K562 (cell line): ENCODE data around the gene FBLIM1. TPM values are rescaled to one million over a fixed set of nuclear protein-coding genes. Genes with fewer than 3 reads are reported as not detected.
A peak's percentile ranks its signal among the peaks of the same experiment; 100 is the strongest.

ENCODE experiments used
- ATAC-seq: fragments of 200-7000 bp; cut with Tn5 transposase; 3 replicates; pipeline ENCODE4 v1.9.1; 2020; ENCODE audit warnings: moderate library complexity
- BruUV-seq: library from RNA; stranded (reverse); fragments of 400-500 nt; replicated peaks from 2 replicates; lab custom pipeline; 2021; lab: Mats Ljungman, UMichigan
- CTCF ChIA-PET: fragments of 300-600 bp; formaldehyde crosslinking; extraction: SDS; loops from one replicate; lab custom pipeline; 2021; ENCODE audit warnings: low intra/inter-chr PET ratio; lab: Yijun Ruan, JAX
- POLR2A ChIA-PET: fragments of 300-600, 350-650 bp; sonication (Branson Sonifier 250); formaldehyde crosslinking; extraction: SDS; loops from one replicate; lab custom pipeline; 2021; ENCODE audit warnings: antibody characterized with exemption, inconsistent platforms; lab: Yijun Ruan, JAX
- DNase-seq, 4 experiments: peaks; one replicate each; pipeline versions ENCODE4 v3.0.0 to v3.0.0-alpha.2; 2011 to 2018; ENCODE audit warnings: low spot score in 3 of 4, mixed read lengths in 3 of 4; ENCODE audit errors: extremely low read depth in 1 of 4
- FAIRE-seq: peaks from 2 replicates; lab custom pipeline; 2011; peaks lifted over from hg19 to GRCh38; lab: Jason Lieb, UNC
- H2AFZ ChIP-seq: 2 replicates; pipeline ENCODE4 v1.6.0; 2011; ENCODE audit warnings: low read depth, low read length, control low read depth, inconsistent platforms
- H3K27ac ChIP-seq: fragments of 200-600 bp; 3 replicates; pipeline ENCODE4 v1.8.0; 2011; ENCODE audit warnings: low read depth, mild to moderate bottlenecking, control low read depth, inconsistent platforms, low read length, moderate library complexity, mixed read lengths; ENCODE audit errors: extremely low read depth
- H3K27me3 ChIP-seq, 2 experiments: fragments of 300-600 bp in 1 of 2; 2 replicates in 1 of 2; 3 replicates in 1 of 2; pipeline versions ENCODE4 v1.6.0 to v1.8.0; 2011; ENCODE audit warnings: inconsistent platforms in 2 of 2, low read length in 2 of 2, mild to moderate bottlenecking in 1 of 2, mixed read lengths in 1 of 2, moderate library complexity in 1 of 2; ENCODE audit not compliant: control insufficient read depth in 2 of 2, insufficient read depth in 2 of 2
- H3K36me3 ChIP-seq: fragments of 300-600 bp; 3 replicates; pipeline ENCODE4 v1.8.0; 2011; ENCODE audit warnings: mild to moderate bottlenecking, low read length, inconsistent platforms; ENCODE audit not compliant: control insufficient read depth, insufficient read depth
- H3K4me1 ChIP-seq, 2 experiments: fragments of 200-600 bp in 1 of 2; replicated peaks in 1 of 2; 2 replicates in 1 of 2; 3 replicates in 1 of 2; pipeline versions ENCODE4 v1.5.1 to v1.8.0; 2011; ENCODE audit warnings: inconsistent platforms in 2 of 2, low read length in 2 of 2, mild to moderate bottlenecking in 1 of 2, mixed read lengths in 1 of 2, moderate library complexity in 1 of 2; ENCODE audit not compliant: control insufficient read depth in 2 of 2, insufficient read depth in 2 of 2
- H3K4me2 ChIP-seq: 2 replicates; pipeline ENCODE4 v1.6.1; 2011; ENCODE audit warnings: low read length, control low read depth, inconsistent platforms, mixed read lengths; ENCODE audit not compliant: insufficient read depth
- H3K4me3 ChIP-seq: fragments of 200-600 bp; sonication (generic), shearing (Covaris generic); 2 replicates; pipeline ENCODE4 v1.5.1; 2016; ENCODE audit warnings: control low read depth, inconsistent platforms
- H3K79me2 ChIP-seq: fragments of 200-600 bp; 3 replicates; pipeline ENCODE4 v1.8.0; 2011; ENCODE audit warnings: low read length, inconsistent platforms; ENCODE audit not compliant: control insufficient read depth, insufficient read depth
- H3K9ac ChIP-seq, 2 experiments: 2 replicates each; pipeline versions ENCODE4 v1.6.0 to v1.6.1; 2011; ENCODE audit warnings: low read depth in 2 of 2, low read length in 2 of 2, control low read depth in 1 of 2, inconsistent platforms in 1 of 2, mild to moderate bottlenecking in 1 of 2, mixed read lengths in 1 of 2; ENCODE audit not compliant: insufficient read depth in 1 of 2
- H3K9me1 ChIP-seq: one replicate; pipeline ENCODE4 v1.6.0; 2011; ENCODE audit warnings: inconsistent platforms, mild to moderate bottlenecking, low read length, moderate library complexity; ENCODE audit not compliant: control insufficient read depth, insufficient read depth
- H3K9me3 ChIP-seq: replicated peaks from 2 replicates; pipeline ENCODE4 v1.5.1; 2011; ENCODE audit warnings: low read depth, low read length, inconsistent platforms; ENCODE audit not compliant: control insufficient read depth, insufficient read depth
- H4K20me1 ChIP-seq: replicated peaks from 2 replicates; pipeline ENCODE4 v1.6.1; 2011; ENCODE audit warnings: low read length, inconsistent platforms, mixed read lengths; ENCODE audit not compliant: control insufficient read depth, insufficient read depth
- CREM ChIP-seq: IDR thresholded peaks from 2 replicates; pipeline ENCODE4 v1.6.1; 2014; ENCODE audit warnings: antibody characterized with exemption, low read depth
- GTF2A2 ChIP-seq: IDR thresholded peaks from 2 replicates; pipeline ENCODE4 v1.6.1; 2016; ENCODE audit warnings: mild to moderate bottlenecking, missing genetic modification characterization, missing compliant biosample characterization
- MAFG ChIP-seq: fragments of 450-650 bp; conservative IDR thresholded peaks from 2 replicates; pipeline ENCODE4 v1.6.1; 2016; ENCODE audit warnings: missing genetic modification characterization, missing compliant biosample characterization
- MTA3 ChIP-seq: fragments of 450-650 bp; formaldehyde crosslinking; IDR thresholded peaks from 2 replicates; pipeline ENCODE4 v1.6.1; 2017; ENCODE audit warnings: mild to moderate bottlenecking, borderline replicate concordance
- NRF1 ChIP-seq, 2 experiments: fragments of 450-650 bp; IDR thresholded peaks in 1 of 2; conservative IDR thresholded peaks in 1 of 2; 2 replicates each; pipeline ENCODE4 v1.6.1; 2014; ENCODE audit warnings: mild to moderate bottlenecking in 2 of 2
- PML ChIP-seq: IDR thresholded peaks from 2 replicates; pipeline ENCODE4 v1.6.1; 2012; ENCODE audit warnings: low read length, inconsistent platforms
- POU5F1 ChIP-seq: fragments of 150-350 bp; IDR thresholded peaks from 2 replicates; pipeline ENCODE4 v1.6.1; 2014; ENCODE audit warnings: borderline replicate concordance, low read length, low read depth, mild to moderate bottlenecking; ENCODE audit not compliant: partially characterized antibody
- RB1 ChIP-seq: fragments of 450-650 bp; IDR thresholded peaks from 2 replicates; pipeline ENCODE4 v1.6.1; 2017; ENCODE audit warnings: low read depth, mild to moderate bottlenecking
- RUNX1 ChIP-seq: sonication (generic); IDR thresholded peaks from 2 replicates; pipeline ENCODE4 v1.6.1; 2016; ENCODE audit warnings: antibody characterized with exemption, low read depth
- TRIM24 ChIP-seq, 2 experiments: fragments of 450-650 bp; IDR thresholded peaks; 2 replicates each; pipeline ENCODE4 v1.6.1; 2016
- ZEB2 ChIP-seq: fragments of 450-650 bp; IDR thresholded peaks from 2 replicates; pipeline ENCODE4 v1.6.1; 2016
- ZNF146 ChIP-seq: IDR thresholded peaks from one replicate; pipeline ENCODE4 v1.6.1; 2018; ENCODE audit warnings: missing compliant biosample characterization; ENCODE audit not compliant: unreplicated experiment
- ZNF263 ChIP-seq: sonication (generic); formaldehyde crosslinking; IDR thresholded peaks from 2 replicates; pipeline ENCODE4 v1.8.0; 2022; ENCODE audit warnings: mild to moderate bottlenecking, missing genetic modification reagents, borderline replicate concordance
- ZNF696 ChIP-seq: fragments of 250-450 bp; sonication (Bioruptor Pico); conservative IDR thresholded peaks from 2 replicates; pipeline ENCODE4 v1.4.0; 2020; ENCODE audit warnings: mild to moderate bottlenecking, moderate library complexity
- ZSCAN32 ChIP-seq: fragments of 450-650 bp; formaldehyde crosslinking; IDR thresholded peaks from 2 replicates; pipeline ENCODE4 v1.4.0; 2020; ENCODE audit warnings: mild to moderate bottlenecking, moderate library complexity
- WGBS: fragments of 100-300 bp; shearing (Covaris generic); methylation state at CpG from one replicate; pipeline ENCODE4 v1.1.6; 2016; ENCODE audit warnings: low coverage, mixed read lengths; ENCODE audit not compliant: insufficient coverage; ENCODE audit errors: missing lambda C conversion rate; 5-methylcytosine and 5-hydroxymethylcytosine counted together
- in situ Hi-C: fragments of 300-500 bp; cut with MboI; formaldehyde crosslinking; loops from 4 replicates; pipeline ENCODE4 v1.15.0; 2018; ENCODE audit warnings: inconsistent platforms, mixed read lengths
- intact Hi-C: fragments of 100-400 bp; cut with micrococcal nuclease; formaldehyde crosslinking; loops from 2 replicates; pipeline ENCODE4 v1.14.2; 2022
- polyA plus RNA-seq, 8 experiments: library from polyadenylated mRNA; depleted of rRNA in 4 of 8; stranded (reverse) in 5 of 8; unstranded in 3 of 8; fragments of >200 nt; fragmentation: Nextera tagmentation in 2 of 8; fragmentation: Illumina TruSeq in 1 of 8; extraction: Ambion mirVana in 2 of 8; extraction: Trizol in 1 of 8; gene quantifications; 2 replicates each; pipeline versions ENCODE4 v1.2.1 to v1.2.3, GENCODE V29; 2011 to 2014; ENCODE audit warnings: inconsistent platforms in 1 of 8, missing spikeins in 1 of 8
- total RNA-seq, 7 experiments: library from RNA; depleted of rRNA in 6 of 7; stranded (reverse); fragments of >200 nt in 6 of 7; fragmentation: Illumina TruSeq in 2 of 7; extraction: Trizol in 2 of 7; gene quantifications; 2 replicates each; pipeline versions ENCODE4 v1.2.1 to v1.2.3, GENCODE V29; 2011 to 2021; ENCODE audit warnings: low replicate concordance in 1 of 7
- TF ChIP-seq, protein P1 (sequence below): sonication (generic); formaldehyde crosslinking; IDR thresholded peaks from 2 replicates; pipeline ENCODE4 v1.8.0; 2022; ENCODE audit warnings: missing genetic modification reagents, mild to moderate bottlenecking, moderate library complexity, borderline replicate concordance
- TF ChIP-seq, protein P2 (sequence below): IDR thresholded peaks from 2 replicates; pipeline ENCODE4 v1.6.1; 2011; ENCODE audit warnings: borderline replicate concordance, low read depth, mild to moderate bottlenecking, moderate library complexity, low read length; ENCODE audit not compliant: insufficient read depth, poor library complexity, severe bottlenecking
- TF ChIP-seq, protein P3 (sequence below): sonication (generic); formaldehyde crosslinking; IDR thresholded peaks from 2 replicates; pipeline ENCODE4 v1.9.0; 2022; ENCODE audit warnings: mild to moderate bottlenecking, missing genetic modification reagents

FBLIM1 gene
- total and polyA plus RNA-seq, 9 of the 15 experiments (the other 6 are each of a cell fraction or from before 2014, with no cell fraction given): 0.14 to 0.24 TPM; not detected in 7

DNA sequence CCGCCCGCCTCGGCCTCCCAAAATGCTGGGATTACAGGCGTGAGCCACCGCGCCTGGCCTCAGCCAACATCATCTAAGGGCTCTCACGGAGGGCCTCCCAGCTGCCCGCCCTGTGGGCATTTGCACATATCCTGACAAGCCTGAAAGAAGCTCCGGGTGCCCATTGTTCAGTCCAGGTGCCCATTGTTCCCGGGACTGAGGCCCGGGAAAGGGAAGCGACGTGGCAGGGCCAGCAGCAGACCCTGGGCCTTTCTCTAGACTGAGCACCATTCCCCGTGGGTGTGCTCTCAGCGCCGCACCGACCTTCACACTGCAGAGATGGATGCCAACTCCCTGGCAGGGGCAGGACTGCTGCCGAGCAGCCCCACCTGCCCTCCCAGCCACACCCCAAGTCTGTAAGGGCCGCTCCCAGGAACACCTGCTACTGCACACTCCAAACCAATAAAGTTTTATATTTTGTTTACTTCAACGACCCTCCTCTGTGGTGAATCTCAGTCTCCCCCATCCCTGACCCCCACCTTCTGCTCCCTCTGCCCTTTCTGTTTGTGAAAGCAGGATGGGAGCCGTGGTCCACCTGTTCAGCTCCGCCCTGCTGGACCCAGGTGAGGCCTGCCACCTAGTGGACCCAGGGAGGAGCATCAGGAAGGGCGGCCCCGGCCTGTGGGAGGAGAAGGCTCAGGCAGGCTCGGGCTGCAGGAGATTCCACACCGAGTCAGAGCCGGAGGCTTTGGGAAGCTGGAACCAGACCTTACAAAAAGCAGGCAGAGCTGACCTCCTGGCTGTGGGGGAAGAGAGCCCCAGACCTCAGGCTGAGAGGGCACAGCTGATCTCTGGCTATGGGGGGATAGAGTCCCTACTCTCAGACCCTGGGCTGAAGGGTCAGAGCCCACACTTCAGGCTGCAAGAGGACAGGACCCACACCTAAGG lies 17.4 kb upstream of the FBLIM1 start:
- 32% methylated on average over 23 of the region's 27 CpGs for WGBS
- Histone ChIP-seq H3K79me2 (no peaks in the 10 kb centered on the region), H3K9me1 (no peaks in the 10 kb centered on the region), H3K4me3 (no peak overlapping the region), H2AFZ (peak overlapping the region; percentile 85), H3K27me3 (no peaks in the 10 kb centered on the region), H3K4me1 (peaks cover 3 to 56% of the 10 kb centered on the region in 2 experiments; a peak in 4 of 5 replicates), H3K4me2 (peak overlapping the region; percentile 35; the same call in 1 of the 2 replicates), H3K27ac (no peak overlapping the region), H3K9me3 (no peaks in the 10 kb centered on the region), H3K9ac (peak overlapping the region in 1 of 2 experiments; percentile 80; a peak in 2 of 4 replicates), H3K36me3 (no peaks in the 10 kb centered on the region), H4K20me1 (no peaks in the 10 kb centered on the region; the same call in none of the 2 replicates)
- intact Hi-C loops (loop anchor here (1.0 kb wide), 2 partner anchors 146 to 418 kb away; no protein-coding TSS in a partner anchor), in situ Hi-C loops (no loop called here)
- CTCF ChIA-PET: interaction anchor here (0.6 to 1.7 kb wide), 2 partner anchors 146 to 211 kb away, joined by 3 to 15 read pairs; no protein-coding TSS in a partner anchor
- peak; percentile 91 for FAIRE-seq
- ATAC-seq: peak; percentile 97
- POLR2A ChIA-PET: interaction anchor here (0.6 to 1.0 kb wide), 4 partner anchors 18 to 660 kb away, joined by 3 to 4 read pairs (median 3); no protein-coding TSS in a partner anchor
- BruUV-seq: no TSS peak
- peak; percentile 88 to 94 (median 91) for DNase-seq
- peak; percentile 14 to 32; a peak in 1 of 4 replicates for TF ChIP-seq NRF1 (conservative IDR thresholded peaks at IDR 0.05 in 1 of 2, IDR thresholded peaks at IDR 0.05 in 1 of 2)
- no peak for TF ChIP-seq ZSCAN32
- TF ChIP-seq ZEB2: peak; percentile 64; the same call in 1 of the 2 replicates
- no peak for TF ChIP-seq MAFG (tag)
- TF ChIP-seq TRIM24 (IDR thresholded peaks at IDR 0.05): no peak
- no peak for TF ChIP-seq GTF2A2 (tag)
- no peak for TF ChIP-seq POU5F1
- 0 out of 2 replicates have a peak, but pooled peaks have one; percentile 40 for TF ChIP-seq CREM
- TF ChIP-seq, protein P1, sequence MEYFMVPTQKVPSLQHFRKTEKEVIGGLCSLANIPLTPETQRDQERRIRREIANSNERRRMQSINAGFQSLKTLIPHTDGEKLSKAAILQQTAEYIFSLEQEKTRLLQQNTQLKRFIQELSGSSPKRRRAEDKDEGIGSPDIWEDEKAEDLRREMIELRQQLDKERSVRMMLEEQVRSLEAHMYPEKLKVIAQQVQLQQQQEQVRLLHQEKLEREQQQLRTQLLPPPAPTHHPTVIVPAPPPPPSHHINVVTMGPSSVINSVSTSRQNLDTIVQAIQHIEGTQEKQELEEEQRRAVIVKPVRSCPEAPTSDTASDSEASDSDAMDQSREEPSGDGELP (CRISPR knock-in tag): peak; percentile 86
- no peak for TF ChIP-seq ZNF696 (CRISPR knock-in tag)
- no peak for TF ChIP-seq RUNX1
- TF ChIP-seq, protein P2, sequence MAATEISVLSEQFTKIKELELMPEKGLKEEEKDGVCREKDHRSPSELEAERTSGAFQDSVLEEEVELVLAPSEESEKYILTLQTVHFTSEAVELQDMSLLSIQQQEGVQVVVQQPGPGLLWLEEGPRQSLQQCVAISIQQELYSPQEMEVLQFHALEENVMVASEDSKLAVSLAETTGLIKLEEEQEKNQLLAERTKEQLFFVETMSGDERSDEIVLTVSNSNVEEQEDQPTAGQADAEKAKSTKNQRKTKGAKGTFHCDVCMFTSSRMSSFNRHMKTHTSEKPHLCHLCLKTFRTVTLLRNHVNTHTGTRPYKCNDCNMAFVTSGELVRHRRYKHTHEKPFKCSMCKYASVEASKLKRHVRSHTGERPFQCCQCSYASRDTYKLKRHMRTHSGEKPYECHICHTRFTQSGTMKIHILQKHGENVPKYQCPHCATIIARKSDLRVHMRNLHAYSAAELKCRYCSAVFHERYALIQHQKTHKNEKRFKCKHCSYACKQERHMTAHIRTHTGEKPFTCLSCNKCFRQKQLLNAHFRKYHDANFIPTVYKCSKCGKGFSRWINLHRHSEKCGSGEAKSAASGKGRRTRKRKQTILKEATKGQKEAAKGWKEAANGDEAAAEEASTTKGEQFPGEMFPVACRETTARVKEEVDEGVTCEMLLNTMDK: peak; percentile 68
- peak; percentile 83; the same call in 1 of the 2 replicates for TF ChIP-seq RB1
- TF ChIP-seq PML: no peak
- TF ChIP-seq ZNF263: no peak
- TF ChIP-seq ZNF146 (CRISPR knock-in tag): no peak
- TF ChIP-seq MTA3: peak; percentile 46; the same call in 1 of the 2 replicates
- TF ChIP-seq, protein P3, sequence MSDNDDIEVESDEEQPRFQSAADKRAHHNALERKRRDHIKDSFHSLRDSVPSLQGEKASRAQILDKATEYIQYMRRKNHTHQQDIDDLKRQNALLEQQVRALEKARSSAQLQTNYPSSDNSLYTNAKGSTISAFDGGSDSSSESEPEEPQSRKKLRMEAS: peak; percentile 44; the same call in 1 of the 2 replicates
